MM.1S (cell line): ENCODE data around the gene STX12.
A peak's percentile ranks its signal among the peaks of the same experiment; 100 is the strongest.
"Not testable (repeated sequence)": the region's sequence is repeated elsewhere in the genome, so short reads cannot be mapped to it uniquely, and the experiment has no call there.

ENCODE experiments used
- DNase-seq: peaks from one replicate; pipeline ENCODE4 v3.0.0-alpha.2; 2015
- H2AFZ ChIP-seq: fragments of 300-600 bp; sonication (generic); 2 replicates; pipeline ENCODE4 v1.6.0; 2016; ENCODE audit warnings: antibody characterized with exemption, low read length
- H3F3A ChIP-seq: fragments of 300-600 bp; sonication (generic); 2 replicates; pipeline ENCODE4 v1.6.1; 2016; ENCODE audit warnings: mild to moderate bottlenecking, antibody characterized with exemption, low read length, moderate library complexity, mixed read lengths; ENCODE audit not compliant: insufficient read depth
- H3K27ac ChIP-seq: fragments of 300-600 bp; sonication (generic); 2 replicates; pipeline ENCODE4 v1.5.1; 2016; ENCODE audit warnings: mild to moderate bottlenecking, low read length
- H3K27me3 ChIP-seq: fragments of 300-600 bp; sonication (generic); replicated peaks from 2 replicates; pipeline ENCODE4 v1.6.0; 2016; ENCODE audit warnings: low read length; ENCODE audit not compliant: insufficient read depth
- H3K36me3 ChIP-seq: fragments of 300-600 bp; sonication (generic); replicated peaks from 2 replicates; pipeline ENCODE4 v1.6.1; 2016; ENCODE audit warnings: mild to moderate bottlenecking, low read length, mixed read lengths; ENCODE audit not compliant: insufficient read depth
- H3K4me1 ChIP-seq: fragments of 300-600 bp; sonication (generic); 2 replicates; pipeline ENCODE4 v1.6.1; 2016; ENCODE audit warnings: low read length, mixed read lengths
- H3K4me2 ChIP-seq: fragments of 300-600 bp; sonication (generic); 2 replicates; pipeline ENCODE4 v1.6.0; 2016; ENCODE audit warnings: low read depth, low read length
- H3K4me3 ChIP-seq: fragments of 300-600 bp; sonication (generic); 2 replicates; pipeline ENCODE4 v1.5.1; 2016; ENCODE audit warnings: low read length, mixed read lengths
- H3K79me2 ChIP-seq: fragments of 300-600 bp; sonication (generic); 2 replicates; pipeline ENCODE4 v1.6.1; 2016; ENCODE audit warnings: mixed run types, low read length, mixed read lengths
- H3K9ac ChIP-seq: fragments of 300-600 bp; sonication (generic); 2 replicates; pipeline ENCODE4 v1.6.1; 2016; ENCODE audit warnings: low read length, mixed read lengths
- H3K9me2 ChIP-seq: fragments of 300-600 bp; sonication (generic); replicated peaks from 2 replicates; pipeline ENCODE4 v1.6.1; 2016; ENCODE audit warnings: mild to moderate bottlenecking, low read length, mixed read lengths; ENCODE audit not compliant: insufficient read depth
- H3K9me3 ChIP-seq: fragments of 300-600 bp; sonication (generic); replicated peaks from 2 replicates; pipeline ENCODE4 v1.6.1; 2016; ENCODE audit warnings: mild to moderate bottlenecking, low read length, mixed read lengths; ENCODE audit not compliant: insufficient read depth
- H4K20me1 ChIP-seq: fragments of 300-600 bp; sonication (generic); 2 replicates; pipeline ENCODE4 v1.6.1; 2016; ENCODE audit warnings: mild to moderate bottlenecking, low read length, moderate library complexity, mixed read lengths; ENCODE audit not compliant: insufficient read depth
- CTCF ChIP-seq: fragments of 300-600 bp; sonication (generic); IDR thresholded peaks from 2 replicates; pipeline ENCODE4 v1.5.1; 2016; ENCODE audit warnings: antibody characterized with exemption, low read length, mixed read lengths
- EZH2 ChIP-seq: fragments of 300-600 bp; sonication (generic); optimal IDR thresholded peaks from 2 replicates; pipeline ENCODE3; 2017; ENCODE audit warnings: low read depth, mild to moderate bottlenecking, antibody characterized with exemption, low read length, mixed read lengths
- EZH2phosphoT487 ChIP-seq: fragments of 300-600 bp; sonication (generic); IDR thresholded peaks from 2 replicates; pipeline ENCODE4 v1.6.1; 2018; ENCODE audit warnings: antibody characterized with exemption, low read length

The STX12 gene

GRCh38 chr1:27855085-27855484, 82.1 kb downstream of the STX12 start:
- no peak overlapping the region for H2AFZ ChIP-seq
- no peak overlapping the region for H3K4me3 ChIP-seq
- H3K9me2 ChIP-seq, result no peaks in the 10 kb centered on the region
- H3K27me3 ChIP-seq, result no peaks in the 10 kb centered on the region
- H3K9ac ChIP-seq, result no peak overlapping the region
- no peaks in the 10 kb centered on the region for H3F3A ChIP-seq
- H3K4me2 ChIP-seq, result no peak overlapping the region
- H3K9me3 ChIP-seq, result no peaks in the 10 kb centered on the region
- 0 out of 2 replicates have a peak, but pooled peaks cover 4% of the 10 kb centered on the region for H3K36me3 ChIP-seq
- no peak for TF ChIP-seq CTCF
- no peak for TF ChIP-seq EZH2phosphoT487
- no peak for TF ChIP-seq EZH2
- no peaks in the 10 kb centered on the region for H3K4me1 ChIP-seq
- H3K79me2 ChIP-seq, result no peaks in the 10 kb centered on the region
- DNase-seq, result no peak
- H3K27ac ChIP-seq, result no peak overlapping the region
- H4K20me1 ChIP-seq, result no peaks in the 10 kb centered on the region

GRCh38 chr1:27856561-27857343, 83.7 kb downstream of the STX12 start:
- Histone ChIP-seq H3K36me3 (no peaks in the 10 kb centered on the region), H3F3A (no peaks in the 10 kb centered on the region), H3K9me2 (no peaks in the 10 kb centered on the region), H3K9me3 (no peaks in the 10 kb centered on the region), H3K27ac (no peak overlapping the region), H3K79me2 (no peaks in the 10 kb centered on the region), H3K4me3 (no peak overlapping the region), H4K20me1 (no peaks in the 10 kb centered on the region), H3K27me3 (no peaks in the 10 kb centered on the region), H2AFZ (no peak overlapping the region), H3K4me2 (no peak overlapping the region), H3K9ac (no peak overlapping the region), H3K4me1 (no peaks in the 10 kb centered on the region)
- no peak for DNase-seq
- no peak for TF ChIP-seq EZH2phosphoT487
- no peak for TF ChIP-seq EZH2
- TF ChIP-seq CTCF, result no peak

GRCh38 chr1:27857552-27857951, 84.5 kb downstream of the STX12 start:
- H3K27ac ChIP-seq, H4K20me1 ChIP-seq, H3K4me2 ChIP-seq, DNase-seq, H3K4me1 ChIP-seq, H2AFZ ChIP-seq, H3K9me3 ChIP-seq, H3K4me3 ChIP-seq, H3K36me3 ChIP-seq, H3K27me3 ChIP-seq, H3K9me2 ChIP-seq, H3K9ac ChIP-seq, H3K79me2 ChIP-seq, H3F3A ChIP-seq: not testable (repeated sequence)

GRCh38 chr1:27858072-27858948, 85.3 kb downstream of the STX12 start:
- Histone ChIP-seq H4K20me1 (no peaks in the 10 kb centered on the region), H3K79me2 (no peaks in the 10 kb centered on the region), H3K36me3 (no peaks in the 10 kb centered on the region), H3K4me1 (no peaks in the 10 kb centered on the region), H3K27me3 (no peaks in the 10 kb centered on the region), H3K9me2 (no peaks in the 10 kb centered on the region), H3K9me3 (no peaks in the 10 kb centered on the region), H3F3A (no peaks in the 10 kb centered on the region), H3K27ac (no peak overlapping the region), H3K4me3 (no peak overlapping the region), H3K4me2 (no peak overlapping the region), H2AFZ (0 out of 2 replicates have a peak overlapping the region, but pooled peaks have one; percentile 33), H3K9ac (no peak overlapping the region)
- peak; percentile 70 for DNase-seq
- TF ChIP-seq EZH2 (no peak), CTCF (peak; percentile 94)
